ENCODE data around the gene PDC.

The PDC gene

DNA sequence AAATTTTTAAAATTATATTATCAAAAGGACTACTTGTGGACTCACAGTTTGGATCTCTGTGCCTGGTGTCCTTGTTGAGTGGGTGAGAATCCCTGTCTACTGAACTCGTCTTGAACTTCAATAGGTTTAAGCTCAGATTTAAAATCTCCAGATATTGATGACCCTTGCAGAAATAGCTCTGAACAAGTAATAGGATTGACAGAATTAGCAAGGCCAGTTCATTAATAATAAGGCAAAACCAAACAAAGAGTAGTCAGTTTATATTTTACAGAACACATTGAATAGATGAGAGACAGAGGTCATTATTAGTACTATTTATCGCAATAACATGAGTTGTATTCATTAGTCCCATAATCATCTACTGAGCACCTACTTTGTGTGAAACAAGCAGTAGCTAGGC, at the start of gene PDC:
Gene PDC, minus strand, starts transcription at position 101 of the 400 bp plus-strand sequence. CDS start 11,655 bp downstream, outside the sequence.
- DNase-seq (ENCODE audit: low spot score): no peak

DNA sequence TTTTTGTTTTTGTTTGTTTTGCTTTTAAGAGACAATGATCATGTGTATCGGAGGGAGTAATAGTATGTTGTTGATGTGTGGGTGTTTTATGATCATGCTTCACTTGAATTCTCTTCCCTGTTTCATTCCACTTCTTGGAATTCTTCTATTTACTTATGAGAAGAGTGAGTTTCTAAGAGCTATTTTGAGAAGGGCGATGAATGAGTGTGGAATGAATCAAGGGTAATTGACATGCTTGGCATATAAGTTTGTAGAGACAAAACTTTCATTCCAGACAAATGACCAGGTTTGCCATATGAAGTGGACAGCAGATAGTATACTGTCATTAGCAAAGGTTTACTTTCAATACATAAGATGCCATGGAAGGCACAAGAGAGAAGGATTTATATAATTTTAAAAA, 42.3 kb upstream of the PDC start:
- DNase-seq (ENCODE audit: low spot score): no peak

DNA sequence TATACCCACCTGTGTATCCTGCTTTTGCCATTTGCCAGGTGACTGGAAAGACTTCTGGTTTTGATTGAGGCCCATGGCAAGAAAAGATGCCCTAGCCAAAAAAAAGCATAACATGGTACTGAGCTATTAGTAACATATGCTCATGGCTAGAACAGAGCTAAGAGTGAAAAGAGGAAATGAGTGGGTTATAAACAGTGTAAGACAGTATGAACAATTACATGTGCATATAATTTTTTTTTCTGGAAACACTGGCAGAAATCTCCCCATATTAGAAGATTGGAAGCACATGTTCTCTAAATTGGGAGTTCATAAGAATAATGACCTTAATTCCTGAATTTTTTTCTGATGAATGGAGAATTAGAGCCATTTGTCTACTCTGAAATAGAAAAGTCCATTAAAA, 41.2 kb upstream of the PDC start:
- DNase-seq (ENCODE audit: low spot score): no peak

DNA sequence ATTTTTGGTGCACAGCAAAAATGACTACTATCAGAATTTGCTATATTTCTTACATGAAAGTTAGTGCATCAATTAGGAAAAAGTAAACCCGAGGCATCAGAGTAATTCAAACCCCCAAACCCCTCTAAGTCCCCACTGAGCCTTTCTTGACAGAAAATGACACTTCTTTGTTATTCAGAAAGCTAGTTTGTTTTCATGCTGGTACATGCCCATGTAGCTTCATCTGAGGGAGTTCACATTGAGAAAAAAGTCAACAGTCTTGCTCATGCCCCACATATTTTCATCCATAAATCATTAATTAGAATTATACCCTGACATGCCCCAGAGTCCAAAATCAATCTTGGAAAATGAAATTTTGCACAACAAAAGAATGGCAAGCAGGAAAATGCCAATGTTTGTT, 39.9 kb upstream of the PDC start:
- DNase-seq (ENCODE audit: low spot score): no peak

DNA sequence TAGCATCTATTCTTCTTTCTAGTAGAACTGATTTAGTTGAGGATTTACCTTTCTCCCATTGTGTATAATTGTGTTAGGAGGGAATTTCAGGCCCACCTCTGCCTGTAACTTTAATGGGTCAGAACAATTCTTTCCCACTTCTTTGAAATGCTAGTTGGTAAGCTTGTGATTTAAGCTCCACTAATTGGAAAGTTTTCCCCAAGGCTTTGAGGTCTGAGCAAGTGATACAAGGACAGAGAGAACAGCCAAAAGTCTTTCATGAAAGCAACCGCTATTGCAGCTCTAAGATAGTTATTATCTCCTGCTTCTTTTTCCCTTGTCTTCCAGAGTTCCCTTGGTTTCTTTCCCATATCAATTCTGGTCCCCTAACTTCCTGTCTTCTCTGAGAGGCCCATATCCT, 38.7 kb upstream of the PDC start:
- no peak for DNase-seq (ENCODE audit: low spot score)

DNA sequence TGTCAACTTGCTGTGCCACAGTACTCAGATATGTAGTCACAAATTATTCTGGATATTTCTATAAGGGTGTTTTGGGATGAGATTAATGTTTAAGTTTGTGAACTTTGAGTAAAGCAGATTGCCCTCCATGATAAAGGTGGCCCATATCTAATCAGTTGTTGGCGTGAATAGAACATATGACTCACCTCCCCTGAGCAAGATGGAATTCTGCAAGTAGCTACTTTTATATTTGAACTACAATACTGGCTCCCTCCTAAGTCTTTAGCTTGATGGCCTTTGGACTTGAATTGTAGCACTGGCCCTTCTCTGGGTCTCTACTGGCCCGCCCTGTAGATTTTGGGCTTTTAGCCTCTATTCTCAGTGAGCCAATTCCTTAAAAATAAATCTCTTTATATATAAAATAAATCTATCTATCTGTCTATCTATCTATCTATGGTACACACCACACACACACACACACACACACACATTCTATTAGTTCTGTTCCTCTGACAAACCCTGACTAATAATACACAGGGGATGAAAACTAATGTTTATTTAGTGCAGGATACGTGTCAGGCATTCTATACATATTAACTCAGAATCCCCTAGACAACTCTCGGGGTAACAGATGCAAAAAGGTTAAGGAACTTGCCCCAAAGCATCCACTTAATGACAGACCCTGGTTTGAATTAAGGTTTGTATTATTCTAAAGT, 37.9 kb upstream of the PDC start:
- DNase-seq (ENCODE audit: low spot score): no peak

DNA sequence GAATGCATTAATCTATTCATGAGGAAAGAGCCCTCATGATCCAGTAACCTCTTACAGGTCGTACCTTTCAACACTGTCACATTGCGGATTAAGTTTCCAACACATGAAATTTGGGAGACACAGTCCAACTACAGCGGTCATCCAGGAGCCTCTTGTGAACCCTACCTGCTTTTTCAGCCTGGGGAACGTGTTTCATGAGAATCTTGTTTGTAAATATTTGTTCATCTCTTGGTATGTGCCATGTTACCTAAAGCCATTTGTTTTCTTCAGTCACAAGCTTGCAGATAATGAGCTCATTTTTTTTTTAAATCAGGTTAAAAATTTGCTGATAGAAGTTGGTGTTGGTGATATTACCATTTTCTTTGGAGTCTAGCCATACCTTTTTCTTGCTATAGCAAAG, 37.2 kb upstream of the PDC start:
- DNase-seq (ENCODE audit: low spot score): no peak

DNA sequence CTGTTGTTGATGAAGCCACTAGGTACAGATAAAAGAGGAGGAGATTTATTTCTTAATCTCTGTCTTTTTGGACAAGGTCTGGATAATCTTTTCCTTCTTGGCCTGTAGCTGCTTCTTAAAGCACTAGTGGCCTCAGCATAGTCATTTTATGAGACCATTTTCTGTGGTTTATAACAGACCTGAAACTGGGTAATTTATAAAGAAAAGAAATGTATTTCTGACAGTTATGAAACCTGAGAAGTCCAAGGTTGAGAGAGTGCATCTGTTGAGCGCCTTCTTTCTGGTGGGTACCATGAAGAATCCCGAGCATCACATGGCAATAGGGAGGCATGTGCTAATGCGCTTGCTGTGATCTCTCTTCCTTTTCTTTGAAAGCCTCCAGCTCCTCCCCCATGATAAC, 36.7 kb upstream of the PDC start:
- no peak for DNase-seq (ENCODE audit: low spot score)

DNA sequence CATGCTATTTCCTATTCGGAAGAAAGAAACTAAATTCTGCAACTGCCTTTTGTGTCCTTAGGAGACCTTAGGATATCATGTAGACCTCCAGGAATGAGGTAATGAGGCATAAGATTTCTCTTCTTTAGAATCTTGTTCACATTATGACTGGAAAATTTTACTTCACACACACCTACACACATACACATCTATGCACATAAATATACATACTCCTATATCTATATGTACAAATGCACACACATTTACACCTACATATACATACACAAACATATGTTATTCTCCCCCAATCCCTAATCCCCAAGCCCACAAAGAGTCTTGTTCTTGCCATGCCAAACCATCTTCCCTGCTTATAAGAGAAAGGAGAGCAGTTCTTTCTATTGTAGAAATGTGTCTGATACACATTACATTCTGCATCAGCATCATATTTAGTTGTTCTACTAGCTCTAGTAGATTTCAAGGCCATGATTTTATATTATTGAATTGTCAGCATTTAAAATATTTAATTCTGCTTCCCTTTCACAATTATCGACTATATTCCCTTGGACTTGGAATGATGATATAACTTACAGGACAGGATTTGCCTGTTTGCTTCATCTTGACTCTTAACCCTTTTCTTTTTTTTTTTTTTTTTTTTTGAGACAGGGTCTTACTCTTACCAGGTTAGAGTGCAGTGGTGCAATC, 35.4 kb upstream of the PDC start:
- no peak for DNase-seq (ENCODE audit: low spot score)

DNA sequence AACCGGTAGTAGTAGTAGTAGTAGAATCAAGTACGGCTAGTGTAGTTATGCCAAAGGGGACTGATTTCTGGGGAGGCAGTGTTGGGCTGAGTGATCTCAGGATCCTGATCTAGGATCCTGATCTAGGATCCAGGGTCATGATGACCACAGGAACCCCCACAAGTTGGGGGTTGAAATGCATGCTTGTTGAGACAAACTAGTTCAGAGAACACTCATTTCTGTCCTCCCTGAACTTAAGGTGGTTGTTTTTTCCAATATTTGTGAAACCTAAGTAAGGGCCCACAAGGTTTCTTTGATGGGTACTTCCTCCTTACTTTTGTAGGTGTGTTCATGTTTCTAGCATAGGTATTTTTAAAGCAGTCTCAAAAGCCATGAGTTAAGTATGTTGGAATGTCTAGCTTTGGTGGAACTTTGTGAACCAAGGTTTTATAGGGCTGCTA, 33.9 kb upstream of the PDC start:
- no peak for DNase-seq (ENCODE audit: low spot score)

DNA sequence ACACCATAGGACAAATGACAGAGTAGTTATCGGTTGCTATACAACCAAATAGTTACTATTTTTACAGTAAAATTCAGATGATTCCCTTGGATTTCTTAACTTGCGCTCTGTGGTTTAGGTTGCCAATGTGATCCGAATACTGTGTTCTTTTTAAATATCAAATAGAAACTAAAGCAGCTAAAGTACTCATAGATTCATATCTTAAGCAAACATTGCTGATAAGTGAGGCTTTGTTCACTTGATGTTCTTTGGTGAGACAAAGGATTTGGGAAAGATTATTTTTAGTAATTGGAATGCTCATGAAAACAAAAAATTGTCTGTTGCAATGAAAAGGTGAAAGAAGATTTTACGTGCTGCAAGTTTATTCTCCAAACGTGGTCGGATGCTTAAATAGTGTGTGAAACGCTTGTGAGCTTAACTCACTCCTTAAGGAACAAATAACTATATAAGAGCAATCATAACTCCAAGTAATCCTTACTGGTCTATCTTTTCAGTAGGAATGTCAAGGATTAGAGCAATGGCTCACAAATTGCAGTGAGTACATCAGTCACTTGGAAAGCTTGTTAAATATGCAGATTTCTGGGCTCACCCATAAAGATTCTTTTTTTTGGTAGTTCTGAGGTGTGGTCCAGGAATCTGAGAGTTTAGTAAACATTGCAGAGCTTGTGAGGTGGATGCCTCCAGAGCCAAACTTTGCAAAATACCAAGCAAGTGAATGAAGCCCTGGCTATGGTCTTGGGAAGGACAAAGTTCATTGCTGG, 31.8 kb upstream of the PDC start:
- no peak for DNase-seq (ENCODE audit: low spot score)

DNA sequence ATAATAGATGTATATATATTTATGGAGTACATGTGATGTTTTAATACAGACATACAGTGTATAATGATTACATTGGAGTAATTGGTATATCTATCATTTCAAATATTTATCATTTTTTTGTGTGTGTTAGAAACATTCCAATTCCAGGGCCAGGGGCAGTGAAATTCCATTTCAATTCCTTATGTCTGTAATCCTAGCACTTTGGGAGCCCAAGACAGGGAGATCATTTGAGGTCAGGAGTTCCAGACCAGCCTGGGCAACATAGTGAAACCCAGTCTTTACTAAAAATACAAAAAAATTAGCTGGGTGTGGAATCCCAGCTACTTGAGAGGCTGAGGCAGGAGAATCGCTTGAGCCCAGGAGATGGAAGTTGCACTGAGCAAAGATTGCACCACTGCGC, 30.4 kb upstream of the PDC start:
- no peak for DNase-seq (ENCODE audit: low spot score)

DNA sequence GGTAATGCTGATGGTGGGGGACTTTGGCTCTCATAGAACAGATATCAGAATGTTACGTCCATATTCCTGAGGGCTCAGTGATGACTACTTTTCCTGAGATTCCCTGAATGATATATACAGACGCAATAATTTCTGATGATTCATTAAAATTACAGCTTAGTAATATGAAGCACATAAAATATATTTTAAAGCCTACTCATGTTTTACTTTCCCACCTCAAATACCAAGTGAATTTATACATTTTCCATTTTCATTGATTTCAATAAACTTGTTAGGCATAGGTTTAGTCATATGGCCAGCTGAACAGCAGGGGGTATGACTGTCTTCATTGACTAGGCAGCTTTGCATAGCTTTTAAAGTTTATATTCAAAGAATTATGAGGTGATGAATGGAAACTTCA, 26.2 kb upstream of the PDC start:
- no peak for DNase-seq (ENCODE audit: low spot score)

DNA sequence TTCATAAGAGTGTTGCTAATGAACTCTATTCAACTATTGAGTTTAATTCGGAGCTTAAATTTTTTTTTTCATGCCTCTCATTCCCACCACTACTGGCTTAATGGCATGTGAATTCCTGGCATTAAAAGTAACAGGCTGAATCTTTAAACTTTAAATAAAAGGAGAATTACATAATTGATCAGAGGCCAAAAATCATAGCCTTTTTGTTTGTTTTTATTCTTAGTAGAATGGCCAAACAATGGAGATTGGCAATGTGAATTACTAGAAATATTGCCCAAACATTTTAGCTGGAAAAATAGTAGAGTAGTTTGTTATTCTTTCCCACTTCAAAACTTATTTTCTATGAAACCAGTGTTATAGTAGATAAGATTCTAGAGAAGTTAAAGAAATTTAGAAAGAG, 25.1 kb upstream of the PDC start:
- DNase-seq (ENCODE audit: low spot score): no peak

DNA sequence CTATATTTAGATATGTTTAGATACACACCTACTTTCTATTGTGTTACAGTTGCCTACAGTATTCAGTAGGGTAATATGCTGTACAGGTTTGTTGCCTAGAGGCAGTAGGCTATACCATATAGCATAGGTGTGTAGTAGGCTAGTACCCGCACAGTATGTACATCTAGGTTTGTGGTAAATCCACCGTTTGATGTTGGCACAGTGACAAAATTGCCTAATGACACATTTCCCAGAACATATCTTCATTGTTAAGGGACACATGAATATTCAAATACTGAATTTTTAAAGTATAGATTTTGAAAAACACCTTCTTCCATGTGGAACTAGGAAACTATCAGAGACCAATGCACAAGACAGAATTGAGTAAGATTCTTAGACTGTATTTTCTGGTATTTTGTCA, 22.6 kb upstream of the PDC start:
- no peak for DNase-seq (ENCODE audit: low spot score)

DNA sequence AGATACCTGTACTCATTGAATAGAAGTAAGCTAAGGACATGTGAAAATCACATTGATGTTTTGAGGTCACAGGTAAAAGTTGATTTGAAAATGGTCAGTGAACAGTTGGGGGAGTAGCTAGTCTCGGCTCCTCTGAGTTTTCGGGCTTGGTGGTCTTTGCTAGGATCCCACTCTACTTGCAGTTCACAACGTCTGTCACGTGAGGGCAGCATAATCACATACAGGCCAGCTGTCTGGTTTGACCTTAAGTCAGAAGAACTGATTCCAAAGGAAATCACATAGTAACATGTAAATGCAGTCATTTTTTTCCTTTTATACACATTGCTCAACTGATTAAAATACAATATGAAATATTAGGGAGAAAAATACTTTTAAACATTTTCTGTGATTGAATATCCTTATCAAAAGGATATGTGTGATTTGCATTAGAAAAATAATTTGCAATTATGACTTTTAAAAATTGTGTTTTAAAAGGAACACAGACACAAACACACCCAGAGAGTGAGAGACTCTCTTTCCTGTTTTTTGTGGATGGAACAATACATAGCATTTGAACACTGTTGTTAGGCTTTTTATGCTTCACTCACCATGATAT, 21.8 kb upstream of the PDC start:
- DNase-seq (ENCODE audit: low spot score): peak; percentile 75

DNA sequence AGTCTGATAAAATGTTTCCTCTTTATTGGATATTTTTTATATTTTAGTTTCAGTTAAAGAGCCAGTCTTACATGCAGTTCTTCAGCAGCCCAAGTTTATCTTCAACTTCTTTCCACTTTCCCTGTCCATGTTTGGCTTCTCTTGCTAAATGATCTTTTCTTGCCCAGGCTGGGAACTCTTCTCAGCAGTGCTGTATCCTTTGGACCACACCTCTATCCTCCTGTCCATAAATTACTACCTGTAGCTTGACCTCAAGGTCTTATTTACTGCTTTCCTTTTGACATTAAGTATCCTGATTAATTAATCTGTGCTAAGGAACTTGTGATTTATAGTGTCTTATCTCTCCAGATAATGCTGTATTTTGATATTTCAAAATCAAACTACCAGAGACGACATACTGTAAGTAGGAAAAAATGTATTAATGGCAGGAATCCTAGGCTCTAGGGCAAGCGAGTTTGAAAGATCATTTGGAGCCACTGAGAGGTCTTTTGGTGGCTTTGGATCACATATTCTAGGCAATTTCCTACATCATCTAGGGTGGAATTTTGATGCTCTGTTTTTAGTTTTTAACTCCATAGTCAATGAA, 20.5 kb upstream of the PDC start:
- DNase-seq (ENCODE audit: low spot score): no peak

DNA sequence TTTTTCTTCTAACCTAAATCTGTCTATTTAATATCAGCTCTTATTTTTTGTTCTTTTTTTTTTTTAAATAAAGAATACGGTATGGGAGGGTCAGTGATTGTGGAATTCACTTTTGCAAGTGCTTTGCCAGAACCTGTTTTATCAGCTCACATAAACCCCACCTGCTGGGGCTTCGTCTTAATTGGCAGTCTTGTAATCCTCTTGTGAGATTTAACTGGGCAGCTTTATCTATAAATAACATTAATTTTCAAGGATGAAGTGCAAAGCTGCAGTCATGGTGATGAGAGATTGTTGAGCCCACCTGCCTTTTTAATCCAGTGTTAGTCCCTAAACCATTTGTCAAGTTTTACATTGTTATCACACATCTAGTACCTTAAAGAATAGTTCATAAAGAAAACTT, 18.2 kb upstream of the PDC start:
- no peak for DNase-seq (ENCODE audit: low spot score)

DNA sequence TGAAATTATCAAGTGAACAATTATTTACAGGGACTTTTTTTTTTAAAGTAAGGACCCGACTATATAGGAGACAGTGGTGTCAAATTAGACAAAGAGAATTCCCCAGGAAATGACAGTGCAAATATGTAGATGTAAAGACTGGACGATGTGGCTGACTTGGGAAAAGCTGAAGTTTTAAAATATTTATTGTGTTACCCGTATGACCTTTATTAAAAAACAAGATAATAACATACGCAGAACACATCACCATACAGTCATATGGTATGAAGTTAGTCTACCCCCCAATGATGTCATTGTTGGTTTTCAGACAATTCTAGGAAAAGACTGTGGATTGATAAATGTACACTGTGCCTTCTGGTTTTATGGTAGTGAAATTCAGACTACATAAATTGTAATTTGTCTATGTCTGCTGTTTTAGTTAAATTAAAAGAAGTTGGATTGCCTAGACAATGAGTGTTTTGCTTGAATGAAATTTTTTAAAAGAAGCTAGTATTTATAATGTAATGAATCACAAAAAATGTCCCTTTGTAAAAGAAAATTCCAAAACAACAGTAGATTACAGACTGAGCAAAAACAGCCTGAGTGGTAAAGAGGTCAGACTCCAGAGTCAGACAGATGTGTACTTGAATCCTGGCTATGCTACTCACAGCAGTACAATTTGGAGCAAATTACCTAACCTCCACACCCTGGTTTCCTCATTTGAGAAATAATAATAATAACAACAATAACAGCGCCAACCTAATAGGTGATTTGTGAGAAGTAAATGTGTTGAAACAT, 15.5 kb upstream of the PDC start:
- DNase-seq (ENCODE audit: low spot score): no peak

DNA sequence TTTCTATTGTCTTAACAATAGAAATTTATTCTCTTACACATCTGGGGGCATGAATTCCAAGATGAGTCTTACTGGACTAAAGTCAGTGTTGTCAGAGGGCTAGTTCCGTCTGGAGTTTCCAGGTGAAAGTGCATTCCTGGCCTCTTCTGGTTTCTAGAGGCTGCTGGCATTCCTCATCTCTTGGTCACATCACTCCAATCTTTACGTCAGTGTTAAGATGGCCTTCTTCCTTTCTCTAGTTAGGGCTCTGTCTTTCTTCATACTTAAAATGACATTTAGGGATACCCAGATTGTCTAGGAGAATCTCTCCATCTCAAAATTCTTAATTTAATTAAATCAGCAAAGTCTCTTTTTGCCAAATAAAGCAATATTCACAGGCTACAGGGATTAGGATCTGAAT, 13.3 kb upstream of the PDC start:
- no peak for DNase-seq (ENCODE audit: low spot score)

DNA sequence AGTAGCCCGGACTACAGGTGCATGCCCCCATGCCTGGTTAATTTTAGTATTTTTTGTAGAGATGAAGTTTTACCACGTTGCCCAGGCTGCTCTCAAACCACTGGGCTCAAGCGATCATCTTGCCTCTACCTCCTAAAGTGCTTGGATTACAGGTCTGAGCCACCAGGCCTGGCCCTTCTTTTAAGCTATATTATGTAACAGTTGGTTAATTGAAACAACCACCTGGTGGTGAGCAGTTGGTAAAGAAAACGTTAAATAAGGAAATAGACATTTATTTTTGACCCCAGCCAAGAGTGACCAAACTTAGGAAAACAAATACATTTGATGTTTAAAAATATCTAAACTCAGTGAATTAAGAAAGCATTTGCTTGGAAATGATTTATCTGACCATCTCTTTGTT, 12.1 kb upstream of the PDC start:
- DNase-seq (ENCODE audit: low spot score): no peak

DNA sequence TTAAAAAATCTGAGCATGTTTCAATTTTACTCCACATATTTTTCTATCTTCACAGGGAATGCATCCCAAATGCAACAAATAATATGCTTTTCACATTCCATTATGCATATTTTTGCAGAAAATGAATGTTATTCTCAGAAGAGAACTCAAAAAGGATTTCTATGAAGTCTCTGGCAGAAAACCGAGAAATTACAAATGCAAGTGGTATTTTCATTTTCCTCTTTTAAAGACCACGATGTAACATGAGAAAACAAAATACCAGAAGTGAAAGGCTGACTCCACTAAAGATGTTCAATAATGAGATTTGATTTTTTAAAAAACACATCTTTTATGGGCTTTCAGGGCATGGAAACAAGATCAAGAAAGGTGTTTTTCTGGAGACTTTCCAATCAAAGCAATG, 5.0 kb upstream of the PDC start:
- DNase-seq (ENCODE audit: low spot score): no peak
